Measurements from ENCODE around the gene HES4. TPM values are rescaled to one million over a fixed set of nuclear protein-coding genes. Genes with fewer than 3 reads are reported as not detected.

Gene HES4
- total RNA-seq, 2 donors from 2014 or later, result 45.8 to 82.6 TPM

- no peak overlapping the region for H3K27ac ChIP-seq
- DNase-seq (ENCODE audit: low spot score), result no peak
- no peaks in the 10 kb centered on the region for H3K9me3 ChIP-seq
- no peaks in the 10 kb centered on the region for H3K27me3 ChIP-seq (replicated peaks; ENCODE audit: insufficient read depth)
- H3K4me1 ChIP-seq (replicated peaks), result peaks cover 7% of the 10 kb centered on the region
- TF ChIP-seq CTCF (IDR thresholded peaks at IDR 0.05) (no peak), POLR2AphosphoS5 (IDR thresholded peaks at IDR 0.05) (no peak), POLR2A (IDR thresholded peaks at IDR 0.05) (no peak)
- no peaks in the 10 kb centered on the region for H3K36me3 ChIP-seq
- H3K4me3 ChIP-seq, result no peak overlapping the region
- intact Hi-C loops (cut with DNase I), result no loop called here
- WGBS, result 68% methylated on average over 17 of the region's 17 CpGs
Measured at GRCh38 chr1:1039145-1039910, 39.4 kb upstream of the HES4 start.

GRCh38 chr1:1038694-1039093 is 38.8 kb upstream of the HES4 start:
- DNase-seq (ENCODE audit: low spot score), result no peak
- Histone ChIP-seq H3K4me3 (no peak overlapping the region), H3K4me1 (replicated peaks) (peaks cover 13% of the 10 kb centered on the region), H3K27me3 (replicated peaks; ENCODE audit: insufficient read depth) (no peaks in the 10 kb centered on the region), H3K9me3 (no peaks in the 10 kb centered on the region), H3K36me3 (no peaks in the 10 kb centered on the region), H3K27ac (no peak overlapping the region)
- intact Hi-C loops (cut with DNase I), result no loop called here
- 86% methylated on average over 6 of the region's 6 CpGs for WGBS
- no peak for TF ChIP-seq POLR2A (IDR thresholded peaks at IDR 0.05)
- TF ChIP-seq POLR2AphosphoS5 (IDR thresholded peaks at IDR 0.05), result no peak
- no peak for TF ChIP-seq CTCF (IDR thresholded peaks at IDR 0.05)

- Histone ChIP-seq H3K4me1 (replicated peaks) (peaks cover 13% of the 10 kb centered on the region), H3K27me3 (replicated peaks; ENCODE audit: insufficient read depth) (no peaks in the 10 kb centered on the region)
- WGBS, result 79% methylated on average over 30 of the region's 30 CpGs
Measured at GRCh38 chr1:1037366-1038327, 37.8 kb upstream of the HES4 start.

GRCh38 chr1:1035291-1035943 is 35.5 kb upstream of the HES4 start:
- no peak overlapping the region for H3K27ac ChIP-seq
- peaks cover 13% of the 10 kb centered on the region for H3K4me1 ChIP-seq (replicated peaks)
- 92% methylated on average over 19 of the region's 19 CpGs for WGBS
- DNase-seq (ENCODE audit: low spot score), result no peak
- intact Hi-C loops (cut with DNase I), result no loop called here
- no peaks in the 10 kb centered on the region for H3K36me3 ChIP-seq
- no peaks in the 10 kb centered on the region for H3K9me3 ChIP-seq
- no peak overlapping the region for H3K4me3 ChIP-seq
- H3K27me3 ChIP-seq (replicated peaks; ENCODE audit: insufficient read depth), result no peaks in the 10 kb centered on the region
- TF ChIP-seq CTCF (IDR thresholded peaks at IDR 0.05) (no peak), POLR2AphosphoS5 (IDR thresholded peaks at IDR 0.05) (no peak), POLR2A (IDR thresholded peaks at IDR 0.05) (no peak)

More at GRCh38 chr1:1037366-1038327, 37.8 kb upstream of the HES4 start:
- intact Hi-C loops (cut with DNase I), result no loop called here
- Histone ChIP-seq H3K27ac (no peak overlapping the region), H3K36me3 (no peaks in the 10 kb centered on the region), H3K9me3 (no peaks in the 10 kb centered on the region), H3K4me3 (no peak overlapping the region)
- no peak for DNase-seq (ENCODE audit: low spot score)
- TF ChIP-seq POLR2A (IDR thresholded peaks at IDR 0.05) (no peak), POLR2AphosphoS5 (IDR thresholded peaks at IDR 0.05) (no peak), CTCF (IDR thresholded peaks at IDR 0.05) (no peak)
